D341Med (cell line): Measurements from ENCODE around the gene SUCLG2.

Experiments
- DNase-seq: peaks from one replicate; pipeline ENCODE4 v3.0.0; 2012; ENCODE audit warnings: low spot score

The SUCLG2 gene

DNA sequence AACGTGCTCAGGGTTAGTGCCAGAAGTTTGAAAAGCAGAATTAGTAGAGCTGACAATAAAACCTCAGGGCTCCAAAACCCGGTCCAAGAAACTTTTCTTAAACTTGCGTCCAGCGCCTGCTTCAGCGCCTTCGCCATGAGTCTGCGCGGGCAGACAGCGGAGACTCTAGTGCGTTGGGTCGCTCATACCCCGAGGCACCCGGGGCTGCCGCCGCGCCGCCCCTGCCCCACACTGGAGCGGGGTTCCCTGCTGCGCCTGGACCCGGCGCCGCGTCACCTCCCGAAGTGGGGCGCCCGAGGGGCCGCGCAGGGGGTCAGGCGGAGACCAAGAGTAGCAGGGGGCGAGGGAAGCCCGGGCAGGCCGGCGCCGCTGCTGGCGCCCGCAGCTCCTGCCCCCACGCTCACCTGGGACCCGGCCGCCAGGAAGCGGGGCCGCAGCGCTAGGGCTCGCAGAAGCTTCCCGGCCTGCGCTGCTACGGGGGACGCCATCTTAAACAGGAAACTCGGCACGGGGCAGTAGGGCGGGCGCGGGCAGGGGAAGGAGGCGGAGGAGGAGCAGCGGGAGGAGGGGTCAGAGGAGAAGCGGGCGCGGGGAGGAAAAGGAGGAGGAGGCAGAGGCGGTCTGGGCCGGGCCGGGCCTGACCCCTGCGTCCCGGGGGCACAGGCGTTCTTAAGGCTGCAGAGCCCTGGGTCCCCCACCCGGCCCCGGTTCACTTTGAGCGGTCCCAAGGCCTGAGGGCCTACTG is at the start of gene SUCLG2:
Gene SUCLG2, minus strand, starts transcription at position 514 of the 745 bp plus-strand sequence. Its CDS starts 26 bp downstream, at position 488.
- peak; percentile 87 for DNase-seq

- no peak for DNase-seq
These were observed 46.2 kb upstream of the SUCLG2 start for GRCh38 chr3:67700596-67700995.

- no peak for DNase-seq
These were observed 45.5 kb upstream of the SUCLG2 start for GRCh38 chr3:67699882-67700281.

- no peak for DNase-seq
These were observed 38.2 kb upstream of the SUCLG2 start for GRCh38 chr3:67692621-67693020.

- DNase-seq: no peak
These were observed 37.5 kb upstream of the SUCLG2 start for GRCh38 chr3:67691926-67692325.

DNA sequence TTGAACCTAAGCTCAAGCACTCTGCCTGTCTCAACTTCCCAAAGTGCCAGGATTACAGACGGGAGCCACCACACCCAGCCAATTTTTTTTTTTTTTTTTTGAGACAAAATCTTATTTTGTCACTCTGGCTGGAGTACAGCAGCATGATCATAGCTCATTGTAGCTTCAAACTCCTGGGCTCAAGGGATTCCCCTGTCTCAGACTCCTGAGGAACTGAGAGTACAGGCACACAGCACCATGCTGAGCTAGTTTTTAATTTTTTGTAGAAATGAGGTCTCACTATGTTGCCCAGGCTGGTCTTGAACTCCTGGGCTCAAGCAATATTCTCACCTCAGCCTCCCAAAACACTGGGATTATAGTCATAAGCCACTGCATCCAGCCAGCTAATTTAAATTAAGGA is 36.8 kb upstream of the SUCLG2 start:
- DNase-seq: no peak

GRCh38 chr3:67689806-67690205 is 35.4 kb upstream of the SUCLG2 start:
- DNase-seq: no peak

DNA sequence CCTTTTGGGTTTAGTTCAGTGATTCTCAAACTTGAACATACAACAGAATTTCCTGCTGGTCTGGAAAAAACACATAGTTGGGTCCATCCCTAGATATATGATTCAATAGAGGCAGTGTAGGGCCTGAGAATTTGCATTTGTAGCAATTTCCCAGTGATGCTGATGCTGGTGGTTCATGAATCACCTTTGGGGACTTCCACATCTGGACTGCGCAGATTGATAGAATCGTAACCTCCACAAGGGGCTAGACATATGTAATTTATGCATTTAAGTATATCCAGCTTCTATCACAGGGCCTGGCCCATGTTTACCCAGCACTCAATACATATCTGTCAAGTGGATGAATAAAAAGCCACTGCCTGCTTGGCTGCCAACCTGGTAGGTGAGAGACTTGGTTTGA is 33.8 kb upstream of the SUCLG2 start:
- DNase-seq: no peak

DNA sequence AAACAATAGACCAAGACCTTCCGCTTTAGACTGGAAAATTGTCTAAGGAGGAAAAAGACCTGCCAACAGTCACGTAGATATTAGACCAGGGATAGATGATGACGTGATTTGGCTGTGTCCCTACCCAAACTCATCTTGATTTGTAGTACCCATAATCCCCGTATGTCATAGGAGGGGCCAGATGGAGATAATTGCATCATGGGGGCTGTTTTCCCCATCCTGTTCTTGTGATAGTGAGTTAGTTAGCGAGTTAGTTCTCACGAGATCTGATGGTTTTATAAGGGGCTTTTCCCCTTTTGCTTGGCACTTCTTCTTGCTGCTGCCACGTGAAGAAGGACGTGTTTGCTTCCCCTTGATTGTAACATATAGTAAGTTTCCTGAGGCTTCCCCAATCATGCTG is 31.7 kb upstream of the SUCLG2 start:
- no peak for DNase-seq

DNA sequence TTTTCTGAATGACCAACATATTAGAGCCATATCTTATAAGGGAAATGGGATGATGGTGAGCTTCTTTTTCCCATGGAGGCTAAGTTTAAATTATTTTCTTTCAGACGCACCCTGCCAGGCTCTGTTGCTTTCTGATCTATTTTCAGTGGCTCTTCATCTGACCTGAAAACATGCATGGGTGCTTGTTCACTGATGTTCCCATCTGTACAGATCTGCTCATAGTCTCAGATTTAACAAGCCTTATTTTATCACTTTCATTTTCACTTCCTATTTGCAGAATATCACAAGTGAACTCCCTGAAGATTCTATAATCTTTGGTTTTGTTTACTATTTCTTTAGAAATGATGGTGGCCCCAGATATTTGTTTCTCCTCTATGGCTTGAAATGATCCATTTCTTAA is 31.1 kb upstream of the SUCLG2 start:
- no peak for DNase-seq

DNA sequence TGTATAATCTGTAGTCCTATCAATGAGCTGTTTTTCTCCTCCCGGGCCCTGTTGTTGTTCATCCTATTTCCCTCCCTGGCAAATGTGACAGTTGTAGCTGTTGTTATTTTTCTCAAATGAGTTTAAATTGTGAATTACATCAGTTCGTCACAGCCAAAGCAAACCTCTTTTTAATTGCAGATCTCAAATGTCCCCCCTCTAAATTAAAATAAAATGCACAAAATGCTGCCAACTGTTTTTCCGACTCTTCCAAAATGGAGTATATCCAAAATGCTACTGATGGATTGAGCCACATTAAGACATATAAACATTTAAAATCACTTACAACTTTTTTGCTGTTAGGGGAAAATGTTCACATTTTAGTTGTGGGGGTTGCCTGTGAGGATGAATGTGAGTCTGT is 29.8 kb upstream of the SUCLG2 start:
- no peak for DNase-seq

GRCh38 chr3:67683522-67683921 is 29.1 kb upstream of the SUCLG2 start:
- DNase-seq: no peak

DNA sequence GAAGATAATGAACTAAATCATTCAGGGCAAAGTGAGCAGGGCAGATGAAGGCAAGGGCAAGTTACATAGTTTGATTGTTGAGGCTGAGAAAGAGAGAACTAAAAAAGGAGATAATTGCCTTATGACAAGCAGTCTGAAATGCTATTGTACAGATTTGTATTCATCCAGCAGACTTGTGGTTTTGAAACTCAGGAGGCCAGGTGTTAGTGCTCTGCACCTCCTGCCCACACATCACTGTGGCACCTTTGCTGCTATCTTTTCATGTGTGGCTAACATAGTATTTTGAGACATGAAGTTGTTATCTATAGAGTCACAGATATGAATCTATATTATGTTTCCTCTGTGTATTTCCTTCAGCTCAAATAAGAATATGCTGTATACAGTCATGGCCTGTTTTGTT is 24.3 kb upstream of the SUCLG2 start:
- no peak for DNase-seq

DNA sequence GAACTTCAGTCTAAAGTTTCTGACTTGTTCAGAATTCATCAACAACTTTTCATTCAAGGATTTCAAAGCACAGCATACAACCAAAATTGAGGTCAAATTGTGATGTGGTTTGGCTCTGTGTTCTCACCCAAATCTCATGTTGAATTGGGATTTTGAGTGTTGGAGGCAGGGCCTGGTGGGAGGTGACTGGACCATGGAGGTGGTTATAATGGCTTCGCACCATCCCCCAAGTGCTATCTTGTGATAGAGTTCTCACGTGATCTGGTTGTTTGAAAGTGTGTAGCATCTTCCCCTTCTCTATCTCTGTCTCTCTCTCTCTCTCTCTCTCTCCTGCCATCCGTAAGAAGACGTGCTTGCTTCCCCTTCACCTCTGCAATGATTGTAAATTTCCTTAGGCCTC is 19.6 kb upstream of the SUCLG2 start:
- no peak for DNase-seq

DNA sequence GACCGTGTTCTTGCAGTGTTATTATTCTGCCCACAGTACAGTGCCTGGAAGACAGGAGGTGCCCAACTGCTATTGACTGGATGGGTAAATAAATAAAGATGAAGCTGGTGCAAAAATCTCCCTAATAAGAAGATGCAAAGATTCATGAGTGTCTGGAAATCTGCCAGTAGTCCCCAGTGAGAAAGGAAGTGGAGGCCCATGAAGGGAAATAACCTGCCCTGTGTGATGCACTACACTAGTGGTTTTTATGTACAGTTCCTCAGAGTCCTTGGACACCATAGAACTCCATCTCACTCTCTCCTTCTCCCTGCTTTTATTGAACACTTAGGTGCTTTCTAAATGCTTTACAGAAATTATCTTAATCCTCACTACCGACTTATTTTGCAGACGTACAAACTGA is 8.3 kb upstream of the SUCLG2 start:
- DNase-seq: no peak

DNA sequence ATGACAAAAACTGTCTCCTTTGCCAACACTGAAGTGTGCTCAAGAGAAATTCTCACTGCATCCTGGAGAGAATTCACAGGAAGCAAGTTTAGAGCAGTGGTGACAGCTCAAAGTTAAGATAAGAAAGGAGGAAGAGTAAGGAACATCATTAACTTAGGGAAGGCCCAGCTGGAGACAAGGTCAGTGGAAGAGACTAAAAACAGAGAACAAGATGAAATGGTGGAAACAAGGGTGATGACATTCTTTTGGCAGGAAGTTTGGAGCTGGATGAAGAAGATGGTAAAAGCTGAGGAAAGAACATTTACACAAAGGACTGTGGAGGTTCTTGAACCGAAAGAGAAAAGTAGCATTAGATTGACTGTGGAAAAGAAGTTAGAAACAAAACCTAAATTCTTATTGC is 6.7 kb upstream of the SUCLG2 start:
- DNase-seq: no peak

DNA sequence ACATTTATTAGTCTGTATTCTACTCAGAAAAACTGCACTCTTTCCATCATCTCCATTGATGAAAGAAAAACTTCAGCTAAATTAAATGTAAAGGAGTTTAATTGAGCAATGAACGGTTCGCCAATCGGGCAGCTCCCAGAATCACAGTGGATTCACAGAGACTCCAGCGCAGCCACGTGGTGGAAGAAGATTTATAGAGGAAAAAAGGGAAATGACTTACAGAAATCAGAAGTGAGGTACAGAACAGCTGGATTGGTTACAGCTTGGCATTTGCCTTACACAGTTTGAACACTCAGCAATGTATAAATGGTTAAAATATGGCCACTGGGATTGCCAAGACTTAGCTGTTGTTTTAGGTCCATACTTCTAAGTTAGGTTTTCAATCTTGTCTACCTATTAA is 2.8 kb upstream of the SUCLG2 start:
- DNase-seq: no peak

DNA sequence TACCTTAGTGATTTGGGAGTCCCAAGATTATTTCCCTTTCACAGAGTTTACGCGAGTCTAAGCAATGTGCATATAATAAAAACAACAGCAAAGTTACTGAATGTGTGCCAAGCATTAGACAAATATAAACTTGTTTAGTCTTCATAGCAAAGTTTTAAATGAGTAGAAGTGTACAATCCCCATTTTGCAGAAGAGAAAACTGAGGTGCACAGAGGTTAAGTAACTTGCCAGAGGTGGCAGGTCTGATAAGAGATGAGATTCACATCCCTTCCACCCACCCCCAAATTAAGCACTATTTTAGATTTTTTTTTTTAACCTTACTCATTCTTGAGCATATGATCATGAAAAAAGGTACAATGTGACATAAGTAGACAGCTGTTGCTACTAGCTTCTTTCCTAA is 2.2 kb upstream of the SUCLG2 start:
- no peak for DNase-seq

DNA sequence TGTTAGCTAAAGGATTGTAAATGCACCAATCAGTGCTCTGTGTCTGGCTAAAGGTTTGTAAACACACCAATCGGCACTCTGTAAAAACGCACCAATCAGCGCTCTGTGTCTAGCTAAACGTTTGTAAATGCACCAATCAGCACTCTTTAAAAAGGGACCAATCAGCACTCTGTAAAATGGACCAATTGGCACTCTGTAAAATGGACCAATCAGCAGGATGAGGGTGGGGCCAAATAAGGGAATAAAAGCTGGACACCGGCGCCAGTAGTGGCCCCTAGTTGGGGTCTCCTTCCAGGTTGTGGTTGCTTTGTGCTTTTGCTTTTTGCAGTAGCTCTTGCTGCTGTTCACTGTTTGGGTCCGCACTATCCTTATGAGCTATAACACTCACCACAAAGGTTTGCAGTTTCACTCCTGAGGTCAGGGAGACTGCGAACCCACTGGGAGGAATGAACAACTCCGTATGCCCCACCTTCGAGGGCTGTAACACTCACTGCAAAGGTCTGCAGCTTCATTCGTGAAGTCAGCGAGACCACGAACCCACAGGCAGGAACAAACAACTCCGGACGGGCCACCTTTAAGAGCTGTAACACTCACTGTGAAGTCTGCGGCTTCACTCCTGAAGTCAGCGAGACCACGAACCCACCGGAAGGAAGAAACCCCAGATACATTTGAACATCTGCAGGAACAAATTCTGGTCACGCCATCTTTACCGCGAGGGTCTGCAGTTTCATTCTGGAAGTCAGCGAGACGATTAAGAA is 1.1 kb upstream of the SUCLG2 start:
- DNase-seq: no peak

DNA sequence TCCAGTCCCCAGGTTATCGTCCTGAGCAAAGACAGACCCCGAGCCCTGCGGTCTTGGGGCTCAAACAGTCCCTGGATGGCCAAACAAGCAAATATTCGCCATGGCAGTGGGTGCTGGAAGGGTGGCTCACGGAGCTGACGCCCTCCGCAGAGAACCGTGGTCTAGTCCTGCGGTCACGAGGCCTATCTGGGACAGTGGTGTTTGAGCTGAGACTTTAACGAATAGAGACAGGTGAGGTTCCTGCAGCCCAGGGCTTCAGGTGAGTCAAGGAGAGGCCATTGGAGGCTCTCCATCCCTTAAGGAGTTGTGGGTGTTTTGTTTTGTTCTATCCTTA is 399 bp upstream of the SUCLG2 start:
- DNase-seq: no peak

GRCh38 chr3:67653425-67654098 is 850 bp downstream of the SUCLG2 start:
- DNase-seq: no peak

DNA sequence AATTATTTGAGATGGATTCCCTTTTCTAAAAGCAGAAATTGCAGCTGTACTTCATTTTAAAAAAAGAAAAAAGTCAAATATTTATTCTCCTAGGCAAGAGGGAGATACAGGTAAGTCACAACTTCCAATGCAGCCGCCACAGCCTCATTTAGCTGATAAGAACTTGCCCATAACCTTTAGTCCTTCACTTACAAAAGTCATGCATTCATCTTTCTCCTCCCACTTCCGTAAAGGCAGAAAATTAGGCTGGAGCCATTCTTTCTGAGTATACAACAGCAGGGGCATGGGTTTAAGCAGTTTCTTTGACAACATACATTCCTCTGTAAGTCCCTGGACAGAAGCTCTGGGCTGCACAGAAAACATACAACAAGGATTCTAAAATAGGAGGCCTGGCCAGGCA is 4.3 kb downstream of the SUCLG2 start:
- no peak for DNase-seq

DNA sequence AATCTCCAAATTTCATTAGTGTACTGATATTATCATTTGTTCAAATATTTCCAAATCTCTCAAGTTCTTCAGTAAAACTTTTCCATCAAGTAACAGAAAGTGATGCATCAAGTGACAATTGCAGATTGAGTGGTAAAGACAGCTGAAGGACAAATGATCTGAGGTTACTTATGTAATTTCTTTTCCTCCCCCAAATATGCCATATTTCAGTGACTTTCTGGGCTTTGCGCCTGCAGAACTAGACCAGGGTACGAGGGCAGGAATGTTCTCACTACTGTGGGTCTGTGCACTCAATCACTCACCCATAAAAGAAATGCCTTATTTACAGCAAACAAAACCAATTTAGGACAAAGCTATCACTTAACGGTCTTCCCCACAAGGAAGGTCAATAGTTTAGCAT is 4.7 kb downstream of the SUCLG2 start:
- DNase-seq: no peak
